Spinal cord (tissue), 10 donors: ENCODE measurements around the gene PRDM16. TPM values are rescaled to one million over a fixed set of nuclear protein-coding genes. Genes with fewer than 3 reads are reported as not detected.

ENCODE experiments used
- DNase-seq, 6 donors: peaks; one replicate each; pipeline versions ENCODE4 v3.0.0 to v3.0.0-alpha.2; 2013 to 2015; ENCODE audit warnings: low spot score in 6 of 6, low read depth in 4 of 6
- H3K27ac ChIP-seq: one replicate; pipeline ENCODE4 v1.5.1; 2013; ENCODE audit warnings: low read depth, low read length, control low read depth
- H3K27me3 ChIP-seq: one replicate; pipeline ENCODE4 v1.6.1; 2013; ENCODE audit warnings: low read length; ENCODE audit not compliant: control insufficient read depth, insufficient read depth
- H3K36me3 ChIP-seq: one replicate; pipeline ENCODE4 v1.6.1; 2013; ENCODE audit warnings: low read length; ENCODE audit not compliant: control insufficient read depth, insufficient read depth
- H3K4me1 ChIP-seq: one replicate; pipeline ENCODE4 v1.6.1; 2013; ENCODE audit warnings: low read length; ENCODE audit not compliant: control insufficient read depth, insufficient read depth
- H3K4me3 ChIP-seq: one replicate; pipeline ENCODE4 v1.5.1; 2013; ENCODE audit warnings: low read depth, low read length, control low read depth
- H3K9me3 ChIP-seq: one replicate; pipeline ENCODE4 v1.6.1; 2013; ENCODE audit warnings: low read length; ENCODE audit not compliant: control insufficient read depth, insufficient read depth
- WGBS: methylation state at CpG from one replicate; pipeline ENCODE4 v1.1.5; 2013; ENCODE audit warnings: missing lambda C conversion rate; ENCODE audit not compliant: insufficient coverage; 5-methylcytosine and 5-hydroxymethylcytosine counted together
- polyA plus RNA-seq, 2 donors: library from polyadenylated mRNA; unstranded; fragments of 120-200 nt; gene quantifications; one replicate each; pipeline ENCODE4 v1.2.1, GENCODE V29; 2013; ENCODE audit not compliant: insufficient read length in 2 of 2
- total RNA-seq, 2 donors: library from RNA; depleted of rRNA in 1 of 2; stranded (reverse); fragments of 120-200 nt in 1 of 2; fragments of >200 nt in 1 of 2; gene quantifications; one replicate each; pipeline versions ENCODE4 v1.2.3 to v1.2.4, GENCODE V29; 2013 to 2014
- donor health status: healthy.

The PRDM16 gene
- total and polyA plus RNA-seq, 4 donors: 6.1 to 8.3 (median 7.3) TPM

- Histone ChIP-seq H3K27ac (no peak overlapping the region), H3K9me3 (no peaks in the 10 kb centered on the region), H3K27me3 (peaks cover 26% of the 10 kb centered on the region), H3K4me1 (peaks cover 66% of the 10 kb centered on the region), H3K36me3 (peaks cover 9% of the 10 kb centered on the region), H3K4me3 (no peak overlapping the region)
- DNase-seq: no peak
- 73% methylated on average over 8 of the region's 8 CpGs for WGBS
Measured at GRCh38 chr1:3316340-3316943, 247.4 kb downstream of the PRDM16 start.

GRCh38 chr1:3317456-3317855 is 248.5 kb downstream of the PRDM16 start:
- Histone ChIP-seq H3K27me3 (peaks cover 26% of the 10 kb centered on the region), H3K4me3 (no peak overlapping the region), H3K36me3 (peaks cover 3% of the 10 kb centered on the region), H3K9me3 (no peaks in the 10 kb centered on the region), H3K4me1 (peaks cover 62% of the 10 kb centered on the region), H3K27ac (no peak overlapping the region)
- WGBS: 88% methylated on average over 13 of the region's 17 CpGs
- DNase-seq: no peak

- no peak overlapping the region for H3K27ac ChIP-seq
- peaks cover 2% of the 10 kb centered on the region for H3K36me3 ChIP-seq
- peaks cover 62% of the 10 kb centered on the region for H3K4me1 ChIP-seq
- WGBS: 88% methylated on average over 1 of the region's 2 CpGs
- DNase-seq: no peak
- no peaks in the 10 kb centered on the region for H3K9me3 ChIP-seq
- H3K27me3 ChIP-seq: peaks cover 24% of the 10 kb centered on the region
- H3K4me3 ChIP-seq: no peak overlapping the region
Measured at GRCh38 chr1:3318329-3318728, 249.3 kb downstream of the PRDM16 start.

GRCh38 chr1:3319874-3320245 is 250.9 kb downstream of the PRDM16 start:
- H3K9me3 ChIP-seq: no peaks in the 10 kb centered on the region
- no peak overlapping the region for H3K4me3 ChIP-seq
- peaks cover 20% of the 10 kb centered on the region for H3K27me3 ChIP-seq
- DNase-seq: peak in 2 of 6 donors; percentile 55 to 66
- peaks cover 5% of the 10 kb centered on the region for H3K36me3 ChIP-seq
- 51% methylated on average over 3 of the region's 4 CpGs for WGBS
- H3K4me1 ChIP-seq: peaks cover 63% of the 10 kb centered on the region
- no peak overlapping the region for H3K27ac ChIP-seq

GRCh38 chr1:3320246-3321152 is 251.5 kb downstream of the PRDM16 start:
- peaks cover 8% of the 10 kb centered on the region for H3K36me3 ChIP-seq
- H3K27ac ChIP-seq: no peak overlapping the region
- no peak for DNase-seq
- H3K4me1 ChIP-seq: peaks cover 65% of the 10 kb centered on the region
- 67% methylated on average over 17 of the region's 18 CpGs for WGBS
- no peaks in the 10 kb centered on the region for H3K9me3 ChIP-seq
- H3K27me3 ChIP-seq: peaks cover 16% of the 10 kb centered on the region
- no peak overlapping the region for H3K4me3 ChIP-seq

- Histone ChIP-seq H3K27ac (no peak overlapping the region), H3K4me1 (peaks cover 70% of the 10 kb centered on the region), H3K36me3 (peaks cover 12% of the 10 kb centered on the region), H3K9me3 (no peaks in the 10 kb centered on the region), H3K4me3 (no peak overlapping the region), H3K27me3 (peaks cover 9% of the 10 kb centered on the region)
- 69% methylated on average over 24 of the region's 25 CpGs for WGBS
- DNase-seq: peak in 1 of 6 donors; percentile 39
Measured at GRCh38 chr1:3321559-3322449, 252.8 kb downstream of the PRDM16 start.

- no peak overlapping the region for H3K27ac ChIP-seq
- H3K4me3 ChIP-seq: no peak overlapping the region
- peaks cover 7% of the 10 kb centered on the region for H3K27me3 ChIP-seq
- no peaks in the 10 kb centered on the region for H3K9me3 ChIP-seq
- DNase-seq: no peak
- 71% methylated on average over 11 of the region's 17 CpGs for WGBS
- H3K4me1 ChIP-seq: peaks cover 77% of the 10 kb centered on the region
- peaks cover 11% of the 10 kb centered on the region for H3K36me3 ChIP-seq
Measured at GRCh38 chr1:3322450-3323020, 253.5 kb downstream of the PRDM16 start.

GRCh38 chr1:3323021-3323795 is 254.2 kb downstream of the PRDM16 start:
- 30% methylated on average over 39 of the region's 40 CpGs for WGBS
- no peak overlapping the region for H3K27ac ChIP-seq
- peaks cover 7% of the 10 kb centered on the region for H3K27me3 ChIP-seq
- H3K9me3 ChIP-seq: no peaks in the 10 kb centered on the region
- H3K4me3 ChIP-seq: no peak overlapping the region
- peaks cover 84% of the 10 kb centered on the region for H3K4me1 ChIP-seq
- peaks cover 11% of the 10 kb centered on the region for H3K36me3 ChIP-seq
- peak in 2 of 6 donors; percentile 46 to 54 for DNase-seq
